ENCODE data around the gene PDIK1L. TPM values are rescaled to one million over a fixed set of nuclear protein-coding genes. Genes with fewer than 3 reads are reported as not detected.
A peak's percentile ranks its signal among the peaks of the same experiment; 100 is the strongest.

Gene PDIK1L
- total RNA-seq, 1 donor from 2014 or later: 6.8 TPM

DNA sequence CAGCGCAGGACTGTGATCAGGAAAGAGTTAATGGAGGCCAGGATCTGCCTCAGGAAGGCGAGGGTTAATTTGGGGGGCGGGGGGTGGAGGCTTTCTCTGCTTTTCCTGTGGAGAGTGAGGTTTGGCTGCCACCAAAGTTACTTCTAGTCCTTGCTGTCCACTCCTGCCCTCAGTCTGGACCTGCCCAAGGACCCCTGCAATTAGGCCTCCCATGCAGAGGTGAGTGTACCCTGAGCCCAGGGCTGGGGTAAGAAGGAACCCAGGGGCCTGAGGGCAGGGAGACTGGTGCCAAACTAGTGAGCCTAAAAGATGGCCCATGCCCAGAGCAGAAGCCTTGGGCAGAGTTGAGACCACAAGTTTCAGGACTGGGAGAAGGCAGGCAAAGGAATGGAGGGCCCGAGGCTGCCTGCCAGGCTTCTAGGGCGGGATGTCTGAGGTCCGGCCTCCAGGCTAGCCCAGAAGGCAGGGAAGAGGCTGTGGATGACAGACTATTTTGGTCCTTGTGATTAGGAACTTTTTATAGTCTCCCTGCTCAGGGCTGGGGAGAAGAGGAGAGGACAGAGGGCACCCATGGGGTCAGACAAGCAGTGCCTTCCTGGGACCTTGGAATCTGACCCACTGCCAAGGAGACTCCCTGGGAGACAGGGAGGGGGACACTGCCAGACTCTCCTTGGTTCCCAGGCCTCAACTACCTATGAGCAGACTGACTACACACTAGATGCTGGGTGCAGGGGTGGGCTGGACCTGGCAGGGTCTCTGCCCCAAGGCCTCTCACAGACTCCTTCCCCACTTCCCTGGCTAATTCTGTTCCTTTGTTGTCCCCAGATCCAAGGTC lies 47.5 kb downstream of the PDIK1L start, which contains the start of gene FAM110D:
TSS of gene FAM110D (plus strand) at position 172 of the 835 bp plus-strand sequence. CDS start 2,213 bp downstream, outside the sequence.
- DNase-seq (ENCODE audit: low spot score): peak; percentile 41

DNA sequence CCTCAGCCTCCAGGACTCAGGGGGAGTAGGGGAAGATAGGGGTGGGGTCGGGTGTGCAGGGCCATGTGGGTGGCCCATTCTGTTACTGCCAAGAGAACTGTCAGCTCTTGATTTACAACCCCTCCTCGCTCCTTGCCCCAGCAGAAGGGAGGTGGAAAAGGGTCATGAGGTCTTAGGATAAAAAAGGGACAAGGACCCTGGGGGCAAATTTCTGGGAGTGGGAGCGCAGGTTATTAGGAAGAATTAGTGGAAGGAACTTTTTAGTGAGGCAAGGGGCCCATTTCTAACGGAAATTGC lies 48.1 kb downstream of the PDIK1L start:
- H3K4me1 Mint-ChIP-seq (ENCODE audit: low read depth): peaks cover 26% of the 10 kb centered on the region
- peaks cover 3% of the 10 kb centered on the region for H3K27me3 Mint-ChIP-seq (ENCODE audit: low read depth)
- H3K36me3 Mint-ChIP-seq (ENCODE audit: low read depth): no peaks in the 10 kb centered on the region
- DNase-seq (ENCODE audit: low spot score): no peak
- no peak for TF ChIP-seq CTCF (IDR thresholded peaks at IDR 0.05)
- H3K4me3 Mint-ChIP-seq (ENCODE audit: unreplicated experiment): peak overlapping the region; percentile 44
- no peaks in the 10 kb centered on the region for H3K9me3 Mint-ChIP-seq (ENCODE audit: low read depth)
- no peak overlapping the region for H3K27ac Mint-ChIP-seq (ENCODE audit: unreplicated experiment)

More for the DNA sequence above, 47.5 kb downstream of the PDIK1L start, which contains the start of gene FAM110D:
- Mint-ChIP-seq H3K36me3 (ENCODE audit: low read depth) (no peaks in the 10 kb centered on the region), H3K4me3 (ENCODE audit: unreplicated experiment) (peak within 1 kb of the TSS; percentile 44), H3K27ac (ENCODE audit: unreplicated experiment) (peak within 1 kb of the TSS; percentile 32), H3K27me3 (ENCODE audit: low read depth) (peaks cover 3% of the 10 kb centered on the region), H3K4me1 (ENCODE audit: low read depth) (peaks cover 24% of the 10 kb centered on the region), H3K9me3 (ENCODE audit: low read depth) (no peaks in the 10 kb centered on the region)
- no peak for TF ChIP-seq CTCF (IDR thresholded peaks at IDR 0.05)

DNA sequence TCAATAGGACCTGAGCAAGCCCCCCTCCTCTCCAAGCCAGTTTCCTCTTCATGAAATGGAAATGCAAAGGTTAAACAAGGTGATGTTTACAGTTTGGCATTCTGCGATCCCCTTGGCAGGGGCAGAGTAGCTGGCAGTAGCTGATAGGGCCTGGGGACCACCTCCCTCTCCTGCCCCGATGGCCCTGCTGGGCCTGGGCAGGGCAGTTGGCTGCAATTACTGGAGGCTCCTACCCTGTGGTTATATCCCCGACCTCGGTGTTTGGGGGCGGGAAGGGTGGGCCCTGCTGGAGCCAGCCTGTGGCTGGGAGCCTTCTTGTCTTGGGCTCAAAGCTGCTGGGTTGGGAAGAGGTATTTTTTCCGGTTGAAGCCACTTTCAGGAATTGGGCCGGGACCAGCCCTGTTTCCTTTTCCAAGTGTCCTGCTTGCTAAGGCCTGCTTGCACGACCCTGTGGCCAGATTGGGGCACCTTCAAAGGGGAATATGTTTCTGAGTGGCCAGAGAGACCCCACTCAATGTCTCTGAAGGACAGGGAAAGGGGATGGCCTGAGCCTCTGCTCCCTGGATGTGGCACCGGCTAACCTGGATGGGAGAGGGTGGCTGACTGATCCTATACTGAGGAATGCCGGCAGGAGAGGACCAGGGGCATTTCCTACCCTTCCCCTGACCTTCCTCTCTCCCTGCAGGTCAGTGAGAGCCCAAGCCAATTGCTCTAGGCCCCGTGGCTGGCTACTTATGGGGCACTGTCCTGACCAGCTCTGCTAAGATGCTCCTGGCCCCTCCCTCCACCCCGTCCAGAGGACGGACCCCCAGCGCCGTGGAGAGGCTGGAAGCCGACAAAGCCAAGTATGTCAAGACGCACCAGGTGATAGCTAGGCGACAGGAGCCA lies 49.1 kb downstream of the PDIK1L start:
- no peak for TF ChIP-seq CTCF (IDR thresholded peaks at IDR 0.05)
- Mint-ChIP-seq H3K4me1 (ENCODE audit: low read depth) (peaks cover 26% of the 10 kb centered on the region), H3K27ac (ENCODE audit: unreplicated experiment) (no peak overlapping the region), H3K27me3 (ENCODE audit: low read depth) (peaks cover 3% of the 10 kb centered on the region), H3K9me3 (ENCODE audit: low read depth) (no peaks in the 10 kb centered on the region), H3K4me3 (ENCODE audit: unreplicated experiment) (peak overlapping the region; percentile 51), H3K36me3 (ENCODE audit: low read depth) (no peaks in the 10 kb centered on the region)
- peak; percentile 57 for DNase-seq (ENCODE audit: low spot score)

GRCh38 chr1:26161415-26162219 lies 50.0 kb downstream of the PDIK1L start:
- DNase-seq (ENCODE audit: low spot score): peak; percentile 79
- H3K4me1 Mint-ChIP-seq (ENCODE audit: low read depth): peaks cover 20% of the 10 kb centered on the region
- no peaks in the 10 kb centered on the region for H3K9me3 Mint-ChIP-seq (ENCODE audit: low read depth)
- no peaks in the 10 kb centered on the region for H3K27me3 Mint-ChIP-seq (ENCODE audit: low read depth)
- no peak overlapping the region for H3K27ac Mint-ChIP-seq (ENCODE audit: unreplicated experiment)
- TF ChIP-seq CTCF (IDR thresholded peaks at IDR 0.05): peak; percentile 69
- no peaks in the 10 kb centered on the region for H3K36me3 Mint-ChIP-seq (ENCODE audit: low read depth)
- H3K4me3 Mint-ChIP-seq (ENCODE audit: unreplicated experiment): peak overlapping the region; percentile 69

Measured in chondrocyte (in vitro differentiated cells).